HK-2 (cell line): ENCODE results near the gene GPR18.

Experiments used
- DNase-seq: peaks from one replicate; pipeline ENCODE4 v3.0.0-alpha.2; 2018; ENCODE audit not compliant: unreplicated experiment

Gene GPR18

DNA sequence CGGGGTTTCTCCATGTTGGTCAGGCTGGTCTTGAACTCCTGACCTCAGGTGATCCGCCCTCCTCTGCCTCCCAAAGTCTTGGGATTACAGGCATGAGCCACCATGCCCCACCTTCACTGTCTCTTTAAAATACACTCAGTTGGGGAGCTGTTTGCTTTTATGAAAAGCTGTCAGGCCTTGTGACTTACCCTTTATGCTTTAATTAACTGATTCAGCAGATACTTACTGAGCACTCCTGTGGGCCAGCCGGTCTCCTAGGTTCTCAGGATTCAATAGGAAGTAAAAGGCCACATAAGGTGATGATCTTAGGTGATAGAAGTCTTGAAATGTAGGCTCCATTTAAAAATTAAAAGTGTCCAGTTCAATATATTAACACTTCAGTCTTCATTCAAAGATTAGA is 50.0 kb downstream of the GPR18 start:
- no peak for DNase-seq

DNA sequence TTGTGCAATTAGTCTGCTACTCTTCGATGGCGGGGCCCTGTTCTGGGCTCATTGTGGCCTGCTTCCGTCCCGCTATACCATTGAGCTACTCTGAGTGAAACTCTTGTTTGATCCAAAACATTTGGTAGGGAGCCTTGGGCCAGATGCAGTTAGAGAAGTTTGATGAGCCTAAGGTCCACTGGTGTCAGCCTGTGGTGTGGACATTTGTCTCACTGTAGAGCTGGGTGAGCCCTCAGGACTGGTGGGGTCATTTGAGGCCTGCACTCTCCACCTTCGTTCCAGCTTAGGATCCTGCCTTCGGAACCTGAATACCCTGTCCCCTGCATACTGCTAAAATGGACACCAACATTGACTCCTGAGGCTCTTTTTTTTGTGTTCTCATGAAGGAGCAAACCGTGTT is 50.7 kb downstream of the GPR18 start:
- DNase-seq, result no peak

- no peak for DNase-seq
Observed at GRCh38 chr13:99206873-99207272, 51.3 kb downstream of the GPR18 start.

- no peak for DNase-seq
Observed at GRCh38 chr13:99206226-99206625, 52.0 kb downstream of the GPR18 start.

DNA sequence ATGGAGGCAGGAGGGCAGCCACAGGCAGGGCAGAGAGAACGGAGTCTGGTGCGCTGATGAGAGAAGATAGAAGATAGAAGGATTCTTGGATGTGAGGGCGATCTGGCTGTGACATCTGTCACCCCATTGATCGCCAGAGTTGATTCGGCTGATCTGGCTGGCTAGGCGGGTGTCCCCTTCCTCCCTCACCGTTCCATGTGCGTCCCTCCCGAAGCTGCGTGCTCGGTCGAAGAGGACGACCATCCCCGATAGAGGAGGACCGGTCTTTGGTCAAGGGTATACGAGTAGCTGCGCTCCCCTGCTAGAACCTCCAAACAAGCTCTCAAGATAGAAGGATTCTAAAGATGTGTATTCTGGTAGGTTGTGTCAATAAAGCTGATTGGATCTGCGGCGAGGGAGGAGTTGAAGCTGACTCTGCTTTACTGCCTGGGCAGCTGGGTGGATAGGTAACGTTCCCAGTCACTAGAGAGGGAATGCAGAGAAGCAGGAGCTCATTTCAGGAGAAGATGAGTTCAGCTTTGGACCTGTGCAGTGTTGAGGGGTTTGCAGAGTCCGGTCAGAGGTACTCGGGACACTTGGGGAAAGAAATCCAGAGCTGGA is 52.5 kb downstream of the GPR18 start:
- no peak for DNase-seq
